Smooth muscle cell of the brain vasculature (primary cell): Measurements from ENCODE around the gene SYK.
"Not testable (repeated sequence)": the region's sequence is repeated elsewhere in the genome, so short reads cannot be mapped to it uniquely, and the experiment has no call there.

Experiments used
- DNase-seq: peaks from one replicate; pipeline ENCODE4 v3.0.0-alpha.2; 2012; ENCODE audit warnings: low read depth, low spot score

SYK gene

DNA sequence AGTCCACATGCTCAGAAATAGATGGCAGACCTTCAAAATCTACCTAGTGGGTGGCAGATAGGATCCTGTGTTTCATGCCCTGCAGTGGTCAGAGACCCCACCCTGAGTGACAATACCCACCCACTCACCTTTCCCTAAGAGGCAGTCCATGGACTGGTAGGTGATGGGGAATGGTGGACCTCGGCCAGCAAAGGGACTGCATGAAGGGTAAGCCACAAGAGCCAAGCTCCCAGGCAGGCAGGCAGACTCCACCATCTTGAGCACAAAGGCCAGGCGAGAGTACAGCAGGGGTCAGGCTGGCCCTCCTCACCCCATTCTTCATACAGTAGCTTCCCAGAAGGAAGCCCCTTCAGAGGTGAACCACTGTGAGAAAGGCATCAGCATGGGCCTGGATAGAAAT, 78.4 kb downstream of the SYK start:
- no peak for DNase-seq

DNA sequence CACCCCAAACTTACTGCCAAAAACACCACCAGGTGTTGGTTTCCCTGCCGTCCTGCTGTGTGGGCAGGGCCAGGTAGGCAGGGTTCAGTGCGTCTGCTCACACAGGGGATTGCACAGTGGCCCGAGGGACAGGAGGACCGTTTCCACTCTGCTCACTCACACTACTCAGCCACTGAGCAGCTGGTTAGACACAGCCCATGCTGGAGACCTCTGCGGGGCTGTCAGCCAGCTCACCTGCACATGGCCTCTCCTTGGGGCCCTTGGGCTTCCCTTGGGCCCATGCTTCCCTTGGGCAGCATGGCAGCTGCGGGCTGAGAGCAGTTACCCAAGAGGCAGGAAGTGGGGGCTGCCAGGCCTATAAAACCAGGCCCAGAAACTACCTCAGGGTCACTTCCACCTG, 79.0 kb downstream of the SYK start:
- DNase-seq, result no peak

DNA sequence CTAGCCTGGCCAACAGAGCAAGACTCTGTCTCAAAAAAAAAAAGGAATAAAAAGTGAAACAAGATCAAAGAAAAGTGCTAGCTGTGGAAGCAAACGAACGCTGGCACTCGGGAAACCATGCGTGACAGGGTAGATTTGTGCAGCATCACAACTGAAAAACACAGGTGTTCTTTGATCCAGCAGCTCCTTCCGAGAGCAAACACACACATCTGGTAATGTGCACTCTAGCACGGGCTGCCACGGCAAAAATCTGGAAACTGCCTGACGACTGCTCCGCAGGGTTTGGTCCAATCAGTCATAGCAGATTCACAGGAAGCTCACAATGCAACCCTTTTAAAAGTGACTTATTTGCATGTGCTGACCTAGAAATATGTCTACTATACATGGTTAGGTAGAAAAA, 80.0 kb downstream of the SYK start:
- DNase-seq, result no peak

DNA sequence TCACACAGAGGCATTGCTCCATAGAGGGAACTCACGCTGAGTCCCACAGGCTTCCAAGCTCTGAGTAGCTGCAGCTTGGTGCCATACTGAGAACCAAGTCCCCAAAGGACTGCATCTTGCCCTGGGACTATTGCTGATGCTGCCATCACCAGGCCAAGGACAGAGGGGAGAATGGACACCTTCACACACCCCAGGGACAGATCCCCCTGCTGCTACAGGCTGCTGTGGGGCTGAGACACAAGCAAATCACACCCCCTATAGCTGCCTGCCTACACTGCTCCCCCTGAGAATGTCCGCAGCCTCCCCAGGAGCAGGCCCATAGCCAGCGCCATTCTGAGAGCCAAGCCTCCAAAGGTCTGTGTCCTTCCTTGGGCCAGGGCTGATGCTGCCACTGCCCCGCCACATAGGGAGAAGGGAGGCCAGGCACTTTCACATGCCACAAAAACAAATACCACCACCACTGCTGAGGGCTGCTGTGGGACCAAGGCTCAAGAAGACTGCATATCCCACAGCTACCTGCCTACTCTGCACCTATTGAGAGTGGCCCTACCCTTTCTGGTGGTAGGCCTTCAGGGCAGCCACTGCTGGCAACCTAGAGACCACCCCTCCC, 81.5 kb downstream of the SYK start:
- no peak for DNase-seq

DNA sequence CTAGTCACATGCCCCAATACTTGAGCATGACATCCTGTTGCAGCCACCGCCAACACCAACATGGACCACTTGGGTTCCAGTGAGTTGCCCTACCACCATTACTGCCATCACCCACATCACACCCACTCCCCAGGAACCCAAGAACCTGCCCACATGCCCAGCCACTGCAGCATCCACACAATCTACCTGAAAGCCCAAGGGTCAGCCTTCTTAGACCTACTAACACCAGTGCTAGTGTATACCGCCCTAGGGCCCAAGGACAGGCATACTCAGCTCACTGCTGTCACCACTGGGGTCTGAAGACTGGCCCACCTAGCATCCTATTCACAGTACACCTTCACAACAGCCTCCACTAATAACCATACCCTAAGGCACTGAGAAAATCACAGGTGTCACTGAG, 82.0 kb downstream of the SYK start:
- DNase-seq, result no peak

DNA sequence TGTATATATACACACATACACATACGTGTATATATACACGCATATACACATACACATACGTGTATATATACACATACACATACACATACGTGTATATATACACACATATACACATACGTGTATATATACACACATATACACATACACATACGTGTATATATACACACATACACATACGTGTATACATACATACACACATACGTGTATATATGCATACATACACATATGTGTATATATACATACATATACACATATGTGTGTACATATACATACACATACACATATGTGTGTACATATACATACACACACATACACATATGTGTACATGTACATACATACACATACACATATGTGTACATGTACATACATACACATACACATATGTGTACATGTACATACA, 82.6 kb downstream of the SYK start:
- no peak for DNase-seq

DNA sequence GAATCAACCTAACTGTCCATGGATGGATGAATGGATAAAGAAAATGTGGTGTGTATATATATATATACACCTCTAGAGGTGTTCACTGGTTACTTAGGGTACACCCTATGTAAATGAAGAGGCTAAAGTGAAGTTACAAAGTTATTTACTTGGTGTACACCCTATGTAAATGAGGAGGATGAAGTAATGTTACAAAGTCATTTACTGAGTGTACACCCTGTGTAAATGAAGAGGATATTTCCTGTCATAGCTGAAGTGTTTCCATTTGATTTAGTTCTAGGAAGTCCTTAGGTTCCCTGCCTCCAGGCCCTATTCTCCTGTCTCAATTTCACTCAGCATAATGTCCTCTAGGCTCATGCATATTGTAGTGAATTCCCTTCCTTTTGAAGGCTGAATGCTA, 85.2 kb downstream of the SYK start:
- DNase-seq, result not testable (repeated sequence)

DNA sequence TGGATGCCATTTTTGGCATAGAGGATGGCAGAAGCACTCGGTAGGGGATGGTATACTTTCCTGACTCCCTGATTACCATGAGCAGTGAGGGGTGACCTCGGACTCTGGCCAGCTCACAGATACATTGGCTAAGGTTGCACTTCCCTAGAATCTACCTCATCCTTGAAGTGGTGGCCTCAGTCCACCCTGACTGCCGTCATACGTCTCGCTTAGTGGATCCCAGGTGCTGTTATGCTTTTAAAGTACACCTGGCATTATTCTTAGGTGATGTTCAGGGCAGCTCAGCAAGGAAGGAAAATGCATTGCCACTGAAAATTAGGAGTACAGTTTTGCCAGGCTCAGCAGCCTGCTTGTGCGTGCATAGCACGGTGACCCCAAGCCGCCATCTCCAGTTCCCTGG, 87.3 kb downstream of the SYK start:
- DNase-seq, result no peak

DNA sequence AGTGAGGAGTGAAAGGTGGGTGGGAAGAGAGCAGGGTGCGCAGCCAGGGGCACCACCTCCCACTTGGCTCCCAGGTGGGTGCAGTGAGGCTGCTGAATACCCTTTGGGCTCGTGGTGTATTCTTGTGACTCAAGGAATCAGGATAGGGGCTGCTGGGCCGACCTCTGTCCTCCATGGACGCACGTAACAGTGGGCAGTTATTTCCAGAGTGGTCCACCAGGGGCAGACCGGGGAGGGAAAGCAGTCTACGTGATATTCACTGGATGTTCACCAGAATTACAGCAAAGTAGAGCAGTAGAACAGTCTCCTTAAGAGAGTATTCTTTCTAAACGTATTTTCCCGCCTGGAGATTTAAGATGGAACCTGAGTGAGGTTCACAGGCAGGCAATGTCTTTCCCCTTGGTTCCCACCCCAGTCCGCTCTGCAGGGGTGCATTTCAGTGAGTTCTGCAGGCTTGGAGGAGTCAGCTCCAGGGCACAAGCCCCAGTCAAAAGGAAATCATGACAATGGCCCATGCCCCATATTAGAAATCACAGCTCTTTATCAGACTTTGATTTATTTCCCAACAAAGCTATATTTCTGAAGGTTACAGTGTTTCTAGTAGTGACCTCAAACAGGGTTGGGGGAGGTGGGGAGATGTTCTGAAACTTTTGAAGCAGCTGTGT, 88.7 kb downstream of the SYK start:
- DNase-seq, result no peak

DNA sequence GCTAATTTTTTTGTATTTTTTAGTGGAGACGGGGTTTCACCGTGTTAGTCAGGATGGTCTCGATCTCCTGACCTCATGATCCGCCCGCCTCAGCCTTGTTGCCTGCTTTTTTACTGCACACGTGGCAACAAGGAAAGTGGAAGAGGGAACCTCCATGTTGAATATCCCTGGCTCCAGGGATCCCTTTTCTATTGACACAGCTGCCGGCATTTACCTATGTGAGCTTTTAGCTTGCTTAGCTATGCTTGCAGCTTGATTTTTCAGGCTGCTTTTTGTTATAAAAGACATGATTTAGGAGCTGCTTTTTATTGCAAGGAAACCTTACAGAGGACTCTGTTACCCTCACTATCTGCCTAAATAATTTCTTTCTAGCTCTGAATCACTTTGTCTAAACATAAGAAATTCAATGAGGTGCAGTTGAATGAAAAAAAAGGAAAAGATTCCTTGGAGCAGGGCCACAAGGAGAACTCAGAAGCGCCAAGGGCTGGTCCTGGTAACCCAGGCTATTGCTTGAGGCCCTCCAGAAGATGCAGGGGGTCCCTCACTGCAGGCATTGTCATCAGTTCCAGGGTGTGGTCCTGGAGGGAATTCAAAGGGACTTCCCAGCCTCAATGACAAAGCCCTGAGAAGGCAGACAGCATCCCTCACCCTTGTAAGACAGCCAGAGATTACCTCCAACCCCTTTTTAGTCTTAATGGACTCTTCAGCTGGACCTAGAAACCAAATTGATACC, 89.9 kb downstream of the SYK start:
- DNase-seq, result no peak

DNA sequence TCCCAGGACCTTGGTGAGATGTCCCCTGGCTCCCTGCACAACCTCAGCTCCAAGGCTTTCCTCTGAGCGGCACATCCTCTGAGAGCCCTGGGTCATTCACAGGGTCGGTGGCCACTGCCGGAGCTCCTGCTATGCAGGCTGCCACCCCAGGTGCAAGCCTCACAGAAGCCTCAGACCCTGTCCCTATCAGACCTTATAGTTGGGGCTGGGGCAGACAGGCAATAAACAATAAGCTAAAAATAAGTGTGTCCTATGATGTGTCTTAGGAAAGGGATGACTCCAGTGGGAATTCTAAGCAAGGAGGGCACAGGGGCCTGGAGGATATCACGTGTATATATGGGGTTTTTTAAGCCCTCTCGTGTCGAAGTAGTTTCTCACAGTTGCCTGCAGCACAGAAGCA, 91.3 kb downstream of the SYK start:
- no peak for DNase-seq

DNA sequence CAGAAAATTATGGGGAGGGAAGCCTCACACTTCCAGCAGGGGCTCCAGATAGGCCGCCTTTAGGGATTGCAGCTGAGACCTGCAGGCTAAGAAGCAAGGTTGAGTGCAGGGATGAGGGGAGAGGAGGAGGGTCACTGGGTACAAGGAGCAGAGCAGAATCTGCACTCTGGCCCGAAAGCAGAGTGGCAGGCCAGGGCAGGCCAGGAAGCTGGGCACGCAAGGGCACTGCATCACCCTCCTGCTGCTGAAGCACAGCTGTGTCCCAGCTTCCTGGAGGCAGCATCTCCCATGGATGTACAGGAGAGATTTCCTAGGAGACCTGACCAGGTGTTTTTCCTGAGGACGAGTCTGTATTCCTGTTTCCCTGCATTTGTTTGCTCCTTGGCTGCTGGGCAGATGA, 92.1 kb downstream of the SYK start:
- DNase-seq, result no peak

DNA sequence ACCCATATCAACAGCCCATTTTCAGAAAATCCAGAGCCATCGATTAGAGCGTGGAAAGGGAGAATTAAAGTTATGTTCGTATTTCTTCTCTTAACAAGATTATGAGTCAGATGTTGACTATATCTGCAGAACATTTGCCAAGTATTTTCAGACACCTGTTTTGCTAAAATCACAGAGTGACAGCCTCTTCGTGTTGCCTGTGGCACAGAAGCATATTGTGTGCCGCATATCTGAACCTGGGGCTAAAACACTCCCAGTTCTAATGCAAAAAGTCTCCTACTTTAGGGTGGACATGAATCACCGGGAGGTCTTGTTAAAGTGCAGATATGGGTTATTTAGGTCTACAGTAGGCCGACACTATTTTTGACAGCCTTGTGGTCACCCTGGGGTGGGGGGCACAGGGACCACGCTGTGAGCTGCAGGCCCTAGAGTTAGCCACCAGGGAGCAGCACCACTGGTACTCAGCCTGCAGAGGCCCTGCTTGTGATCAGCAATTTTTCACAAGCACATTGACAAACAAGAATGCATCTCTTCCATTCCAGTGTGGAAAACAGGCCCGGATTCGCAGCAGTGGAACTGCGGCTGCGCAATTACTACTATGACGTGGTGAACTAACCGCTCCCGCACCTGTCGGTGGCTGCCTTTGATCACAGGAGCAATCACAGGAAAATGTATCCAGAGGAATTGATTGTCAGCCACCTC, 93.5 kb downstream of the SYK start:
- DNase-seq, result no peak

DNA sequence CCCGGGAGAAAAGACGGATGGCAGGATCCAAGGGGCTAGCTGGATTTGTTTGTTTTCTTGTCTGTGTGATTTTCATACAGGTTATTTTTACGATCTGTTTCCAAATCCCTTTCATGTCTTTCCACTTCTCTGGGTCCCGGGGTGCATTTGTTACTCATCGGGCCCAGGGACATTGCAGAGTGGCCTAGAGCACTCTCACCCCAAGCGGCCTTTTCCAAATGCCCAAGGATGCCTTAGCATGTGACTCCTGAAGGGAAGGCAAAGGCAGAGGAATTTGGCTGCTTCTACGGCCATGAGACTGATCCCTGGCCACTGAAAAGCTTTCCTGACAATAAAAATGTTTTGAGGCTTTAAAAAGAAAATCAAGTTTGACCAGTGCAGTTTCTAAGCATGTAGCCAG, 94.2 kb downstream of the SYK start:
- no peak for DNase-seq

DNA sequence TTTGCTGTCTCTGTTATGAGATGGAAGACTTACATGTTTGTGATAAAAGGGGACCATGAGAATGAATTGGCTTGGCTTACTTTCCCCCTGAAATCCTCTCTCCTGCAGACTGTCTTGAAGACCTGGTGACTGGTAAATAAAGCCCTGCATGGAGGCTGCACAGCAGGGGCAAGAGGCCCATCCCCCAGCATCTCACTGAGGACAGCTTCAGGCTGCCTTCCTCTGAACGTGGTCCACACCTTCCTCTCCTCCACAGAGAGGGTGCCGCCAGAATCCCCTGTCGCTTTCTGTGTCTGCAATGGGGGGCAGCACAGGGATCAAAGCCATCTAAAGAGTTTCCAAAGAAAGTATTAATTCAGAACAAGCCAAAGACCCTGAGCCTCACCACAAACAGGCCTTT, 94.6 kb downstream of the SYK start:
- no peak for DNase-seq

DNA sequence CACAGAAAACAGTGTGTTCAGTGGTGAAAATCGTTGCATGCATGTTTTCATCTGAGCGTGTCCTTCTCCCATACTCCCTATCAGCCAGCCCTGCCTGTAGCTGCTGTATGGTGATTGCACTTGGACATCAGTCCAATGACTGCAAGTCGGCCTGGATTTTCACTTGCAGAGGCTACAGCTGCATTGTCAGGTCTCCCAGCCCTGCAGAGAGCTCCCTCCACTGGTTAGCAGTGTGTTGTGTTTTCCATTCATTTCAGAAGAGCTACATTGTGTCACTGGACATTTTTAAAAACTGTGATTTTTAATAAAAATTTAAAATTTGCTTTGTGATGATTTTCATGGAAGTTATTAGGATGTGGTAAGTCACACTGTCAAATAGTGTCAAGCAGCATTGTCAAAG, 96.6 kb downstream of the SYK start:
- no peak for DNase-seq

DNA sequence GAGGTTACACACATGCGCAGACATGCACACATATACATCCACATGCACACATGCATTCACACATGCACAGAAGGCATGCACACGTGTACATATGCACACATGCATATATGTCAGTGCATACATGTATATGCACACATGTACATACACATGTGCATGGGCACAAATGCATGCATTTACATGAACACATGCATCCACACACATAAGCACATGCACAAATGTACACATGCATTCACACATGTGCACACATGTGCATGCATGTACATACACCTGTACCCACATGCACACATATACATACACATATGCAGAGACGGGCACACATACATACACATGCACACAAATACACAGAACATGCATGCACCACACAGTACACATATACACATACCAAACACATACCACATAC, 97.7 kb downstream of the SYK start:
- DNase-seq, result no peak

DNA sequence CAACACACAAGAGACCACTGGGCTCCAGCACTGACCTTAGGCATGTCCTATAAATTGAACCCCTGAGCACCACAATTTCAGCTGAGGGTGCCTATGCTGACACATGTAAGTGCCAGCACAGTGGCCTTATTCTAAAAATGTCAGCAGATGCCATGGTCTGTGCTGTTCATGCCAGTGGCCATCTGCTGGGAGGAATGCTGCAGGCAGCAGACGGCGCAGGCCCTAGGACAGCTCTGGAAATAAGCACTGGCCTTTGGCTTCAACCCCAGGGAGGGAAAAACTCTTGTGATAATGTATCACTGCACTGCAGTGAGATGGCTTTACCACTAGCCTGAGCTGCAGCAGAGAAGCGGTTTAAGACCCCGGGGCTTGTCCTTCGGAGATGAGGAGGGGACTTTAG, 98.5 kb downstream of the SYK start:
- DNase-seq, result no peak

DNA sequence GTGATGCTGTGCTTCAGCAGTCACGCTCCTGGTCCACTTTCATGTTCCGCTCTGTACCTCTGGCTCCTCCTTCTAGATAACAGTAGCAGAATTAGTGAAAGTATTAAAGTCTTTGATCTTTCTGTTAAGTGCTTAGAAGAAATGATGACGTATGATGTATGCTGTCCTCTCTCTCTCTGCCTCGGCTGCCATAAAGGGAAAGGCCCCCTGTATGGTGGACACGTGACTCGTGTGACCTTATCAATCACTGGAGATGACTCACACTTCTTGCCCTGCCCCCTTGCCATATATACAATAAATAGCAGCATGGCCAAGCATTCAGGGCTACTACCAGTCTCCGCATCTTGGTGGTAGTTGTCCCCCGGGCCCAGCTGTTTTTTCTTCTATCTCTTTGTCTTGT, 100.3 kb downstream of the SYK start:
- no peak for DNase-seq

DNA sequence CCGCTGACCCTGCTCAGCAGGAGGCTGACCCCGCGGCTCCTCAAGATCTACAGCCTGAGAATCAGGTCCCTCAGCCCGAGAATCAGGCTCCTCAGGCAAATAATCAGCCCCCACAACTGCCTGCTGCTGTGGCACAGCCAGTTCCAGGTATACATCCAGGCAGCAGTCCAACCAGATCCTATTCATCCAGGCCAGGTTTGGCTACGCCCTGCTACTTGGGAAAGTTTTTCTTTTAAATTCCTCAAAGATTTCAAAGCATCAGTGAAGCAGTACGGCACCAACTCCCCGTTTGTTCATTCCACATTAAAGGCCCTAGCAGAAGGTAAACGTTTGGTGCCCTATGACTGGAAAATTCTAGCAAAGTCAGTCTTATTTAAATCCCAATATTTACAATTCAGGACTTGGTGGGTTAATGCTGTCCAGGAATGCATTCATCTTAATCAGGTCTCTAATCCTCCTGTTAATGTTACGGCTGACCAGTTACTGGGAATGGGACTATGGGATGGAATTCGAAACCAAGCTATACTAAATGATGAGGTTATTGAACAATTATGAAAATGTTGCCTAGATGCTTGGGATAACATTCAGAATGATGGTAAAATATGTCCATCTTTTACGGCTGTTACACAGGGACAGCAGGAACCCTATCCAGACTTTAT, 102.3 kb downstream of the SYK start:
- no peak for DNase-seq

DNA sequence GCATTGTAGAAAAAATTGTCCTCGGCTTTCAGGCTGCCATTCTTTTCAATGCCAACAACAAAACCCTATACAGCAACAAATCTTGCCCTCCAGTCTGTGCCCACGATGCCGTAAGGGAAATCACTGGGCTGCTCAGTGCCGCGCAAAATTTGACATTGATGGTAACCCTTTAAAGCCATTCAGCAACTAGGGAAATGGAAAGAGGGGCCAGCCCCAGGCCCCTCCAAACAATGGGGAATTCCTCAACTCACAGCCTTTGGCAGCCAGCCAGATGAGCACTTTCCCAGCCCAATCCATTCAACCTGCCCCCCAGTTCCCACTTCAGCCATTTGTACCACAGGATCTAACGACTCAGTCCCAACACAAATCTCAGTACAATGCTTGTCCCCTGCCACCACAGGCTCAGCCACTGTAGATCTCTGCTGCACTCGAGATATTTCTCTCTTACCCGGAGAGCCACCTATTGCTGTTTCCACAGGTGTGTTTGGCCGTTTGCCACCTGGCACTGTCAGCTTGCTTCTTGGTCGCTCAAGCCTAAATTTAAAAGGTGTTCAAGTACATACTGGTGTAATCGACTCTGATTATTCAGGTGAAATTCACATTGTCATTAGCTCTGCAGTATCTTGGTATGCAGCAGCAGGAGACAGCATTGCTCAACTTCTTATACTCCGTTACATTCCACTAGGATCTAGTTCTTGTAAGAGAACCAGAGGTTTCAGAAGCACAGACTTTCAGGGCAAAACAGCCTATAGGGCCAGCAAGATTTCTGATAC, 103.3 kb downstream of the SYK start:
- no peak for DNase-seq
